HEK293 (cell line): ENCODE results near the gene WFDC1.
A peak's percentile ranks its signal among the peaks of the same experiment; 100 is the strongest.

Experiments used
- CTCF ChIA-PET: fragments of 350-600 bp; formaldehyde crosslinking; extraction: SDS; loops from one replicate; lab custom pipeline; 2021; ENCODE audit warnings: antibody characterized with exemption; lab: Yijun Ruan, JAX
- POLR2A ChIA-PET: fragments of 300-600 bp; formaldehyde crosslinking; extraction: SDS; loops from one replicate; lab custom pipeline; 2020; ENCODE audit warnings: antibody characterized with exemption, inconsistent platforms; lab: Yijun Ruan, JAX
- H3K27ac ChIP-seq: fragments of 200-500 bp; sonication (Bioruptor generic); 2 replicates; pipeline ENCODE4 v1.5.1; 2014; ENCODE audit warnings: low read depth, low read length, control low read depth, inconsistent platforms; ENCODE audit errors: extremely low read depth
- H3K36me3 ChIP-seq, 2 experiments: fragments of 200-500 bp in 1 of 2; sonication (Bioruptor generic) in 1 of 2; 1 replicate in 1 of 2; 2 replicates in 1 of 2; pipeline ENCODE4 v1.5.1; 2014 to 2017; ENCODE audit warnings: inconsistent platforms in 2 of 2, low read length in 2 of 2; ENCODE audit not compliant: control insufficient read depth in 2 of 2, insufficient read depth in 1 of 2
- H3K4me1 ChIP-seq: fragments of 200-500 bp; sonication (Bioruptor generic); 2 replicates; pipeline ENCODE4 v1.5.1; 2014; ENCODE audit warnings: mild to moderate bottlenecking, low read length, inconsistent platforms; ENCODE audit not compliant: control insufficient read depth, insufficient read depth
- H3K4me3 ChIP-seq: 2 replicates; pipeline ENCODE4 v1.5.1; 2011; ENCODE audit warnings: low read depth, mild to moderate bottlenecking, control low read depth, low read length, moderate library complexity
- H3K9me3 ChIP-seq: fragments of 200-500 bp; sonication (Bioruptor generic); 2 replicates; pipeline ENCODE4 v1.5.1; 2014; ENCODE audit warnings: low read depth, low read length, inconsistent platforms; ENCODE audit not compliant: control insufficient read depth, insufficient read depth
- ATF2 ChIP-seq: fragments of 450-650 bp; formaldehyde crosslinking; IDR thresholded peaks from 2 replicates; pipeline ENCODE4 v1.5.1; 2016; ENCODE audit warnings: missing biosample characterization, missing genetic modification characterization, low read depth
- BCL11A ChIP-seq: fragments of 450-650 bp; formaldehyde crosslinking; IDR thresholded peaks from 2 replicates; pipeline ENCODE4 v1.5.1; 2016; ENCODE audit warnings: low read depth, missing biosample characterization, missing genetic modification characterization
- BCL6B ChIP-seq: fragments of 450-650 bp; formaldehyde crosslinking; IDR thresholded peaks from 2 replicates; pipeline ENCODE4 v1.5.1; 2017; ENCODE audit warnings: missing biosample characterization, missing genetic modification characterization
- PRDM1 ChIP-seq: fragments of 450-650 bp; formaldehyde crosslinking; IDR thresholded peaks from 2 replicates; pipeline ENCODE4; 2016; ENCODE audit warnings: missing biosample characterization, missing genetic modification characterization
- PRDM10 ChIP-seq: fragments of 450-650 bp; formaldehyde crosslinking; IDR thresholded peaks from 2 replicates; pipeline ENCODE4 v1.5.1; 2016; ENCODE audit warnings: missing biosample characterization, missing genetic modification characterization
- REPIN1 ChIP-seq: fragments of 450-650 bp; formaldehyde crosslinking; IDR thresholded peaks from 2 replicates; pipeline ENCODE4 v1.5.1; 2017; ENCODE audit warnings: missing biosample characterization, missing genetic modification characterization, low read depth
- ZBTB1 ChIP-seq: fragments of 450-650 bp; formaldehyde crosslinking; IDR thresholded peaks from 2 replicates; pipeline ENCODE4 v1.5.1; 2016; ENCODE audit warnings: missing biosample characterization, missing genetic modification characterization
- ZBTB44 ChIP-seq: fragments of 450-650 bp; IDR thresholded peaks from 2 replicates; pipeline ENCODE4 v1.5.1; 2018; ENCODE audit warnings: missing biosample characterization, mild to moderate bottlenecking, missing genetic modification characterization
- ZBTB7A ChIP-seq: fragments of 450-650 bp; formaldehyde crosslinking; IDR thresholded peaks from 2 replicates; pipeline ENCODE4 v1.5.1; 2016; ENCODE audit warnings: low read depth, missing biosample characterization, missing genetic modification characterization
- ZIC2 ChIP-seq: fragments of 450-650 bp; formaldehyde crosslinking; IDR thresholded peaks from 2 replicates; pipeline ENCODE4 v1.5.1; 2016; ENCODE audit warnings: missing biosample characterization, missing genetic modification characterization
- ZNF19 ChIP-seq: fragments of 450-650 bp; formaldehyde crosslinking; IDR thresholded peaks from 2 replicates; pipeline ENCODE4; 2016; ENCODE audit warnings: missing biosample characterization, missing genetic modification characterization, low read depth
- ZNF37A ChIP-seq: fragments of 450-650 bp; IDR thresholded peaks from 2 replicates; pipeline ENCODE4 v1.5.1; 2018; ENCODE audit warnings: missing biosample characterization, missing genetic modification characterization
- ZNF423 ChIP-seq: fragments of 450-650 bp; formaldehyde crosslinking; IDR thresholded peaks from 2 replicates; pipeline ENCODE4 v1.5.1; 2016; ENCODE audit warnings: missing biosample characterization, missing genetic modification characterization
- ZNF548 ChIP-seq: fragments of 450-650 bp; formaldehyde crosslinking; IDR thresholded peaks from 2 replicates; pipeline ENCODE4 v1.5.1; 2016; ENCODE audit warnings: missing biosample characterization, missing genetic modification characterization
- ZNF626 ChIP-seq: fragments of 450-650 bp; sonication (Bioruptor Pico); formaldehyde crosslinking; IDR thresholded peaks from 2 replicates; pipeline ENCODE4 v1.5.1; 2018; ENCODE audit warnings: missing biosample characterization, missing genetic modification characterization, inconsistent platforms
- ZNF792 ChIP-seq: fragments of 450-650 bp; formaldehyde crosslinking; IDR thresholded peaks from 2 replicates; pipeline ENCODE4 v1.5.1; 2016; ENCODE audit warnings: missing biosample characterization, missing genetic modification characterization
- ZSCAN16 ChIP-seq: fragments of 450-650 bp; formaldehyde crosslinking; IDR thresholded peaks from 2 replicates; pipeline ENCODE4 v1.5.1; 2016; ENCODE audit warnings: missing biosample characterization, missing genetic modification characterization

WFDC1 gene

GRCh38 chr16:84360748-84361147 is 66.1 kb downstream of the WFDC1 start:
- Histone ChIP-seq H3K9me3 (no peaks in the 10 kb centered on the region), H3K4me3 (no peak overlapping the region), H3K4me1 (no peaks in the 10 kb centered on the region)
- ChIA-PET POLR2A (no interaction called here), CTCF (no interaction called here)
- TF ChIP-seq ATF2 (tag by site-specific recombination) (0 out of 2 replicates have a peak, but pooled peaks have one; percentile 35), ZBTB1 (tag by site-specific recombination) (no peak)
- TF ChIP-seq, all 188 proteins: peak for 1
- Histone ChIP-seq H3K27ac (no peak overlapping the region), H3K36me3 (no peaks in the 10 kb centered on the region)

GRCh38 chr16:84361546-84361945 is 66.9 kb downstream of the WFDC1 start:
- CTCF ChIA-PET, result no interaction called here
- Histone ChIP-seq H3K27ac (no peak overlapping the region), H3K36me3 (no peaks in the 10 kb centered on the region), H3K9me3 (no peaks in the 10 kb centered on the region), H3K4me3 (no peak overlapping the region), H3K4me1 (no peaks in the 10 kb centered on the region)
- TF ChIP-seq REPIN1 (tag by site-specific recombination) (no peak), BCL6B (tag by site-specific recombination) (no peak), ZBTB44 (no peak), ZIC2 (tag by site-specific recombination) (no peak)
- POLR2A ChIA-PET, result no interaction called here

- Histone ChIP-seq H3K9me3 (no peaks in the 10 kb centered on the region), H3K27ac (no peak overlapping the region), H3K4me1 (no peaks in the 10 kb centered on the region), H3K36me3 (no peaks in the 10 kb centered on the region), H3K4me3 (no peak overlapping the region)
- ChIA-PET CTCF (no interaction called here), POLR2A (no interaction called here)
- TF ChIP-seq ZSCAN16 (tag by site-specific recombination) (0 out of 2 replicates have a peak, but pooled peaks have one; percentile 39), PRDM1 (tag by site-specific recombination) (no peak)
Measured at GRCh38 chr16:84362471-84362941, 67.8 kb downstream of the WFDC1 start.

- Histone ChIP-seq H3K27ac (no peak overlapping the region), H3K36me3 (no peaks in the 10 kb centered on the region), H3K4me3 (no peak overlapping the region), H3K4me1 (no peaks in the 10 kb centered on the region; the same call in 1 of the 2 replicates), H3K9me3 (no peaks in the 10 kb centered on the region)
- POLR2A ChIA-PET, result no interaction called here
- CTCF ChIA-PET, result interaction anchor here (0.7 kb wide), 1 partner anchor 505 kb away, joined by 3 read pairs; no protein-coding TSS in a partner anchor
- no peak for TF ChIP-seq ZNF626
- TF ChIP-seq ZBTB7A (tag by site-specific recombination), result no peak
- no peak for TF ChIP-seq ZNF548 (tag by site-specific recombination)
- no peak for TF ChIP-seq PRDM10 (tag by site-specific recombination)
- no peak for TF ChIP-seq BCL6B (tag by site-specific recombination)
- no peak for TF ChIP-seq BCL11A (tag by site-specific recombination)
- TF ChIP-seq ZNF423 (tag by site-specific recombination), result no peak
- TF ChIP-seq ZNF19 (tag by site-specific recombination), result no peak
- TF ChIP-seq ZNF792 (tag by site-specific recombination), result no peak
- no peak for TF ChIP-seq ZNF37A (tag by site-specific recombination)
Measured at GRCh38 chr16:84366208-84366607, 71.5 kb downstream of the WFDC1 start.
